ENCODE results near the gene CCDC85A.
"Not testable (repeated sequence)": the region's sequence is repeated elsewhere in the genome, so short reads cannot be mapped to it uniquely, and the experiment has no call there.

The CCDC85A gene

DNA sequence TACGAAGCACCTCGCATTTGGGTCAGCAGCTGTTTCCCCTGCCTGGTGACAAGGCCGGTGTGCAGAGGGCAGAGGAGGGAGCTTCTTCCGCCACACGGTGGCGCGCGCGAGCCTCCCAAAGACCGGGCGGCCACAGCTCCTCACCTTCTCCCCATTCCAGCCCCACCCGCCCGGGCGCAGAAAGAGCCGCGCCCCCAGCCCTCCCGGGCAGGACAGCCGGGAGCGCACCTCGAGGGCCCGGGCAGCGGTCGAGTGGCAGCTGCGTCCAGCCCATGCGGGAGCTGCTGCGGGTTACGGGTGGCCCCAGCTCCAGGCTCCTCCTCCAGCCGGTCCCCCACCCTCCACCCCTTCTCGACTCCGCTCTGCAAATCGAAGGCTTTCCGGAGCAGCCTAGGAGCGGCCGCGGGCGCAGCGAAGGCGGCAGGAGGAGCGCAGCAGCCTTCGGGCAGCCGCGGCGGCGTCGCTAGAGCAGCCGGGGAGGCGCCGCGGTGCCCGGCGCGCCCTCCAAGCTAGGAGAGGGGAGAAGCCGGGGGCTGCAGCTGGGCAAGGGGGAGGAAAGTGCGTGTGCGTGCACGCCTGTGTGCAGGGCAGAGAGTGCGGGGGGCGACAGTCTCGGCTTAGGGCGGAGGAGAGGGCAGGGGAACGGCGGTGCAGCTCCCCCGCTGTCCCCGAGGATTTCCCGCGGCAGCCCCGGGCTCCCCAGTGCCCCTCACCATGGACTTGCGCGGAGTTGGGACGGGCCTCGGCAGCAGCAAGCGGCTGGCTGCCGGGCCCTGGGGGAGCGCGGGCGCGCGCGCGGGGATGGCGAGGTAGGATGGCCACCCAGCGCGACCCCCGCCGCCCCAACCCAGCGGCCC lies at the start of gene CCDC85A:
Gene CCDC85A, plus strand, starts transcription at position 348 of the 857 bp plus-strand sequence. CDS start 635 bp downstream, outside the sequence.
- TF ChIP-seq TCF4 (CRISPR knock-in tag; IDR thresholded peaks at IDR 0.05; ENCODE audit: borderline replicate concordance) (no peak), ZNF8 (CRISPR knock-in tag; IDR thresholded peaks at IDR 0.05) (no peak), SNAI2 (CRISPR knock-in tag; IDR thresholded peaks at IDR 0.05) (no peak), CSDC2 (CRISPR knock-in tag; IDR thresholded peaks at IDR 0.05) (no peak), OSR1 (CRISPR knock-in tag; IDR thresholded peaks at IDR 0.05) (no peak), ISL1 (CRISPR knock-in tag; IDR thresholded peaks at IDR 0.05) (no peak)
- peak; percentile 87 for ATAC-seq

DNA sequence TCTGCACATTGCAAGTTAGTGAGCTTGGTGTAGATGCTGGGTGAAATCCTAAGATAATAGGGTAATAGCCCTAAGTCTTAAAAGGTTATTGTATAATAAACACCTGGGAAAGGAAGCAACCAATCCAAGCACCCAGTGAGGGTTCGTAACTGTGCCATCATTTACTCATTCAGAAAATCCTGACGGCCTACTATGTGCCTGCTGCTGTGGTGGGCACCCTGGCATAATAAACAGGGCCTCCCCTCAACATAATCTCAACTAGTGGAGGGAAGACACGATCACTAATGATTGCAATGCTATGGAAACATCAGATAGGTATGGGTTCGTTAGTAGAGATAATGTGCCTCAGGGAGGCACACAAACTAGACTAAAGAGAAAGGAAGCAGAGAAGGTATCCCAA lies 48.9 kb upstream of the CCDC85A start:
- no peak for TF ChIP-seq ISL1 (CRISPR knock-in tag; IDR thresholded peaks at IDR 0.05)
- no peak for TF ChIP-seq BACH2 (CRISPR knock-in tag; IDR thresholded peaks at IDR 0.05; ENCODE audit: borderline replicate concordance)
- no peak for TF ChIP-seq ZNF8 (CRISPR knock-in tag; IDR thresholded peaks at IDR 0.05)
- no peak for TF ChIP-seq ZFP30 (CRISPR knock-in tag; IDR thresholded peaks at IDR 0.05)
- no peak for TF ChIP-seq GLIS3 (CRISPR knock-in tag; IDR thresholded peaks at IDR 0.05)
- TF ChIP-seq, protein P1, sequence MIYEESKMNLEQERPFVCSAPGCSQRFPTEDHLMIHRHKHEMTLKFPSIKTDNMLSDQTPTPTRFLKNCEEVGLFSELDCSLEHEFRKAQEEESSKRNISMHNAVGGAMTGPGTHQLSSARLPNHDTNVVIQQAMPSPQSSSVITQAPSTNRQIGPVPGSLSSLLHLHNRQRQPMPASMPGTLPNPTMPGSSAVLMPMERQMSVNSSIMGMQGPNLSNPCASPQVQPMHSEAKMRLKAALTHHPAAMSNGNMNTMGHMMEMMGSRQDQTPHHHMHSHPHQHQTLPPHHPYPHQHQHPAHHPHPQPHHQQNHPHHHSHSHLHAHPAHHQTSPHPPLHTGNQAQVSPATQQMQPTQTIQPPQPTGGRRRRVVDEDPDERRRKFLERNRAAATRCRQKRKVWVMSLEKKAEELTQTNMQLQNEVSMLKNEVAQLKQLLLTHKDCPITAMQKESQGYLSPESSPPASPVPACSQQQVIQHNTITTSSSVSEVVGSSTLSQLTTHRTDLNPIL (CRISPR knock-in tag; IDR thresholded peaks at IDR 0.05; ENCODE audit: low read depth) = no peak
- no peak for TF ChIP-seq RARB (CRISPR knock-in tag; IDR thresholded peaks at IDR 0.05)
- TF ChIP-seq, protein P2, sequence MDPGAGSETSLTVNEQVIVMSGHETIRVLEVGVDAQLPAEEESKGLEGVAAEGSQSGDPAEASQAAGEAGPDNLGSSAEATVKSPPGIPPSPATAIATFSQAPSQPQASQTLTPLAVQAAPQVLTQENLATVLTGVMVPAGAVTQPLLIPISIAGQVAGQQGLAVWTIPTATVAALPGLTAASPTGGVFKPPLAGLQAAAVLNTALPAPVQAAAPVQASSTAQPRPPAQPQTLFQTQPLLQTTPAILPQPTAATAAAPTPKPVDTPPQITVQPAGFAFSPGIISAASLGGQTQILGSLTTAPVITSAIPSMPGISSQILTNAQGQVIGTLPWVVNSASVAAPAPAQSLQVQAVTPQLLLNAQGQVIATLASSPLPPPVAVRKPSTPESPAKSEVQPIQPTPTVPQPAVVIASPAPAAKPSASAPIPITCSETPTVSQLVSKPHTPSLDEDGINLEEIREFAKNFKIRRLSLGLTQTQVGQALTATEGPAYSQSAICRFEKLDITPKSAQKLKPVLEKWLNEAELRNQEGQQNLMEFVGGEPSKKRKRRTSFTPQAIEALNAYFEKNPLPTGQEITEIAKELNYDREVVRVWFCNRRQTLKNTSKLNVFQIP (CRISPR knock-in tag; IDR thresholded peaks at IDR 0.05; ENCODE audit: borderline replicate concordance, low read depth) = no peak
- no peak for TF ChIP-seq PPARA (CRISPR knock-in tag; IDR thresholded peaks at IDR 0.05; ENCODE audit: borderline replicate concordance)
- no peak for TF ChIP-seq ESRRG (CRISPR knock-in tag; IDR thresholded peaks at IDR 0.05)
- TF ChIP-seq ZNF70 (CRISPR knock-in tag; IDR thresholded peaks at IDR 0.05) = no peak
- TF ChIP-seq ZNF565 (CRISPR knock-in tag; conservative IDR thresholded peaks at IDR 0.05; ENCODE audit: low read depth) = no peak
- TF ChIP-seq SNAI2 (CRISPR knock-in tag; IDR thresholded peaks at IDR 0.05) = no peak
- TF ChIP-seq, protein P3, sequence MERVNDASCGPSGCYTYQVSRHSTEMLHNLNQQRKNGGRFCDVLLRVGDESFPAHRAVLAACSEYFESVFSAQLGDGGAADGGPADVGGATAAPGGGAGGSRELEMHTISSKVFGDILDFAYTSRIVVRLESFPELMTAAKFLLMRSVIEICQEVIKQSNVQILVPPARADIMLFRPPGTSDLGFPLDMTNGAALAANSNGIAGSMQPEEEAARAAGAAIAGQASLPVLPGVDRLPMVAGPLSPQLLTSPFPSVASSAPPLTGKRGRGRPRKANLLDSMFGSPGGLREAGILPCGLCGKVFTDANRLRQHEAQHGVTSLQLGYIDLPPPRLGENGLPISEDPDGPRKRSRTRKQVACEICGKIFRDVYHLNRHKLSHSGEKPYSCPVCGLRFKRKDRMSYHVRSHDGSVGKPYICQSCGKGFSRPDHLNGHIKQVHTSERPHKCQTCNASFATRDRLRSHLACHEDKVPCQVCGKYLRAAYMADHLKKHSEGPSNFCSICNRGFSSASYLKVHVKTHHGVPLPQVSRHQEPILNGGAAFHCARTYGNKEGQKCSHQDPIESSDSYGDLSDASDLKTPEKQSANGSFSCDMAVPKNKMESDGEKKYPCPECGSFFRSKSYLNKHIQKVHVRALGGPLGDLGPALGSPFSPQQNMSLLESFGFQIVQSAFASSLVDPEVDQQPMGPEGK (CRISPR knock-in tag; IDR thresholded peaks at IDR 0.05; ENCODE audit: borderline replicate concordance) = no peak
- TF ChIP-seq TCF4 (CRISPR knock-in tag; IDR thresholded peaks at IDR 0.05; ENCODE audit: borderline replicate concordance) = no peak
- no peak for TF ChIP-seq ZC3H10 (CRISPR knock-in tag; IDR thresholded peaks at IDR 0.05)
- no peak for TF ChIP-seq OSR1 (CRISPR knock-in tag; IDR thresholded peaks at IDR 0.05)
- TF ChIP-seq, protein P4, sequence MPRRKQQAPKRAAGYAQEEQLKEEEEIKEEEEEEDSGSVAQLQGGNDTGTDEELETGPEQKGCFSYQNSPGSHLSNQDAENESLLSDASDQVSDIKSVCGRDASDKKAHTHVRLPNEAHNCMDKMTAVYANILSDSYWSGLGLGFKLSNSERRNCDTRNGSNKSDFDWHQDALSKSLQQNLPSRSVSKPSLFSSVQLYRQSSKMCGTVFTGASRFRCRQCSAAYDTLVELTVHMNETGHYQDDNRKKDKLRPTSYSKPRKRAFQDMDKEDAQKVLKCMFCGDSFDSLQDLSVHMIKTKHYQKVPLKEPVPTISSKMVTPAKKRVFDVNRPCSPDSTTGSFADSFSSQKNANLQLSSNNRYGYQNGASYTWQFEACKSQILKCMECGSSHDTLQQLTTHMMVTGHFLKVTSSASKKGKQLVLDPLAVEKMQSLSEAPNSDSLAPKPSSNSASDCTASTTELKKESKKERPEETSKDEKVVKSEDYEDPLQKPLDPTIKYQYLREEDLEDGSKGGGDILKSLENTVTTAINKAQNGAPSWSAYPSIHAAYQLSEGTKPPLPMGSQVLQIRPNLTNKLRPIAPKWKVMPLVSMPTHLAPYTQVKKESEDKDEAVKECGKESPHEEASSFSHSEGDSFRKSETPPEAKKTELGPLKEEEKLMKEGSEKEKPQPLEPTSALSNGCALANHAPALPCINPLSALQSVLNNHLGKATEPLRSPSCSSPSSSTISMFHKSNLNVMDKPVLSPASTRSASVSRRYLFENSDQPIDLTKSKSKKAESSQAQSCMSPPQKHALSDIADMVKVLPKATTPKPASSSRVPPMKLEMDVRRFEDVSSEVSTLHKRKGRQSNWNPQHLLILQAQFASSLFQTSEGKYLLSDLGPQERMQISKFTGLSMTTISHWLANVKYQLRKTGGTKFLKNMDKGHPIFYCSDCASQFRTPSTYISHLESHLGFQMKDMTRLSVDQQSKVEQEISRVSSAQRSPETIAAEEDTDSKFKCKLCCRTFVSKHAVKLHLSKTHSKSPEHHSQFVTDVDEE (CRISPR knock-in tag; IDR thresholded peaks at IDR 0.05) = no peak
- no peak for TF ChIP-seq ARNTL (CRISPR knock-in tag; IDR thresholded peaks at IDR 0.05; ENCODE audit: borderline replicate concordance, low read depth)
- TF ChIP-seq, protein P5, sequence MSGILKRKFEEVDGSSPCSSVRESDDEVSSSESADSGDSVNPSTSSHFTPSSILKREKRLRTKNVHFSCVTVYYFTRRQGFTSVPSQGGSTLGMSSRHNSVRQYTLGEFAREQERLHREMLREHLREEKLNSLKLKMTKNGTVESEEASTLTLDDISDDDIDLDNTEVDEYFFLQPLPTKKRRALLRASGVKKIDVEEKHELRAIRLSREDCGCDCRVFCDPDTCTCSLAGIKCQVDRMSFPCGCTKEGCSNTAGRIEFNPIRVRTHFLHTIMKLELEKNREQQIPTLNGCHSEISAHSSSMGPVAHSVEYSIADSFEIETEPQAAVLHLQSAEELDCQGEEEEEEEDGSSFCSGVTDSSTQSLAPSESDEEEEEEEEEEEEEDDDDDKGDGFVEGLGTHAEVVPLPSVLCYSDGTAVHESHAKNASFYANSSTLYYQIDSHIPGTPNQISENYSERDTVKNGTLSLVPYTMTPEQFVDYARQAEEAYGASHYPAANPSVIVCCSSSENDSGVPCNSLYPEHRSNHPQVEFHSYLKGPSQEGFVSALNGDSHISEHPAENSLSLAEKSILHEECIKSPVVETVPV (CRISPR knock-in tag; IDR thresholded peaks at IDR 0.05) = no peak
- ATAC-seq = no peak

DNA sequence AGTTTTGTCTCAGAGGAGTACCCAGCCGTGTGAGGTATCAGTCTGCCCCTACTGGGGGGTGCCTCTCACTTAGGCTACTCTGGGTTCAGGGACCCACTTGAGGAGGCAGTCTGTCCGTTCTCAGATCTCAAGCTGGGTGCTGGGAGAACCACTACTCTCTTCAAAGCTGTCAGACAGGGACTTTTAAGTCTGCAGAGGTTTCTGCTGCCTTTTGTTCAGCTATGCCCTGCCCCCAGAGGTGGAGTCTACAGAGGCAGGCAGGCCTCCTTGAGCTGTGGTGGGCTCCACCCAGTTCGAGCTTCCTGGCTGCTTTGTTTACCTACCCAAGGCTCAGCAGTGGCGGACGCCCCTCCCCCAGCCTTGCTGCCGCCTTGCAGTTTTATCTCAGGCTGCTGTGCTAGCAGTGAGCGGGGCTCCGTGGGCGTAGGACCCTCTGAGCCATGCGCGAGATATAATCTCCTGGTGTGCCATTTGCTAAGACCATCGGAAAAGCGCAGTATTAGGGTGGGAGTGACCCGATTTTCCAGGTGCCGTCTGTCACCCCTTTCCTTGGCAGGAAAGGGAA lies 41.2 kb upstream of the CCDC85A start:
- ATAC-seq = not testable (repeated sequence)

Measured in SK-N-SH treated with all-trans-retinoic acid at 6 μM for 48 hours (cell line).